ENCODE results near the gene WAPL.

DNA sequence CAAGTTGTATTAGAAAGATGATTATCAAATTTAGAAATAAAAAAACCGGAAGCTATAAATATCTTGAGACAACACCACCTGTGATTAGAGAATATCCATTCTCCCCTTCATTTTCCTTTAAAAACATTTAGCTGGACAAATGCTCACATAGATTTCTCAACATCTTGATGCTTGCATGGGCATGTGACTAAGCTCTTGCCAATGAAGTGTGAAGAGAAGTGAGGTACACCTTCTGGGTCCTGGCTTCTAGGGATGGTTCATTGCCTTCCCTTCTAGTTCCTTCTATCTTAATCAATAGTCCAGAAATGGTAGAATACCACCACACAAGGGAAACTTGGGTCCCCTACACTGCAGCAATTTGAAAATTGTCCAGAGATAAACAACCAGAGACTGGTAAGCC is 41.0 kb downstream of the WAPL start:
- TF ChIP-seq POLR2A (IDR thresholded peaks at IDR 0.05) (no peak), POLR2AphosphoS5 (IDR thresholded peaks at IDR 0.05) (no peak)
- TF ChIP-seq, protein P1, sequence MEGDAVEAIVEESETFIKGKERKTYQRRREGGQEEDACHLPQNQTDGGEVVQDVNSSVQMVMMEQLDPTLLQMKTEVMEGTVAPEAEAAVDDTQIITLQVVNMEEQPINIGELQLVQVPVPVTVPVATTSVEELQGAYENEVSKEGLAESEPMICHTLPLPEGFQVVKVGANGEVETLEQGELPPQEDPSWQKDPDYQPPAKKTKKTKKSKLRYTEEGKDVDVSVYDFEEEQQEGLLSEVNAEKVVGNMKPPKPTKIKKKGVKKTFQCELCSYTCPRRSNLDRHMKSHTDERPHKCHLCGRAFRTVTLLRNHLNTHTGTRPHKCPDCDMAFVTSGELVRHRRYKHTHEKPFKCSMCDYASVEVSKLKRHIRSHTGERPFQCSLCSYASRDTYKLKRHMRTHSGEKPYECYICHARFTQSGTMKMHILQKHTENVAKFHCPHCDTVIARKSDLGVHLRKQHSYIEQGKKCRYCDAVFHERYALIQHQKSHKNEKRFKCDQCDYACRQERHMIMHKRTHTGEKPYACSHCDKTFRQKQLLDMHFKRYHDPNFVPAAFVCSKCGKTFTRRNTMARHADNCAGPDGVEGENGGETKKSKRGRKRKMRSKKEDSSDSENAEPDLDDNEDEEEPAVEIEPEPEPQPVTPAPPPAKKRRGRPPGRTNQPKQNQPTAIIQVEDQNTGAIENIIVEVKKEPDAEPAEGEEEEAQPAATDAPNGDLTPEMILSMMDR (IDR thresholded peaks at IDR 0.05), result no peak

Data from prostate gland (tissue), 2 donors.